T-cell (primary cell): ENCODE results near the gene GPHN. TPM values are rescaled to one million over a fixed set of nuclear protein-coding genes. Genes with fewer than 3 reads are reported as not detected.
A peak's percentile ranks its signal among the peaks of the same experiment; 100 is the strongest.

ENCODE experiments used
- ATAC-seq, 4 experiments: fragments of 200-7000 bp in 3 of 4; fragments of 150-1000 bp in 1 of 4; cut with Tn5 transposase; replicated peaks in 1 of 4; 1 replicate in 3 of 4; 2 replicates in 1 of 4; pipeline ENCODE4 v1.10.0; 2021; ENCODE audit warnings: moderate library complexity in 3 of 4, mild to moderate bottlenecking in 2 of 4, moderate number of reproducible peaks in 1 of 4
- CTCF ChIA-PET, 2 donors: fragments of 300-600 bp; sonication (Branson Sonifier 250); formaldehyde crosslinking; loops; one replicate each; lab custom pipeline; 2022; ENCODE audit warnings: antibody characterized with exemption in 2 of 2; lab: Charles Lee
- POLR2A ChIA-PET, 2 donors: fragments of 300-600 bp; sonication (Branson Sonifier 250); formaldehyde crosslinking; loops; one replicate each; lab custom pipeline; 2022; ENCODE audit warnings: antibody characterized with exemption in 2 of 2; lab: Charles Lee
- DNase-seq, 35 experiments: peaks; one replicate each; pipeline versions ENCODE4 v3.0.0 to v3.0.0-alpha.2; 2013 to 2023
- H3K27ac ChIP-seq: one replicate; pipeline ENCODE4 v1.5.1; 2013; ENCODE audit warnings: low read length
- H3K27me3 ChIP-seq, 2 experiments: replicated peaks in 1 of 2; 1 replicate in 1 of 2; 2 replicates in 1 of 2; pipeline versions ENCODE4 v1.6.1 to v1.7.0; 2013; ENCODE audit warnings: low read length in 1 of 2, mixed read lengths in 1 of 2; ENCODE audit not compliant: control insufficient read depth in 2 of 2, insufficient read depth in 2 of 2; ENCODE audit errors: extremely low read depth in 1 of 2
- H3K36me3 ChIP-seq, 2 donors: 1 replicate in 1 of 2; 2 replicates in 1 of 2; pipeline versions ENCODE4 v1.6.1 to v1.7.0; 2013; ENCODE audit warnings: low read length in 1 of 2; ENCODE audit not compliant: control insufficient read depth in 2 of 2, insufficient read depth in 1 of 2; ENCODE audit errors: extremely low read depth in 1 of 2
- H3K4me1 ChIP-seq, 2 experiments: 1 replicate in 1 of 2; 2 replicates in 1 of 2; pipeline versions ENCODE4 v1.6.1 to v1.7.0; 2013; ENCODE audit warnings: low read length in 2 of 2, mixed read lengths in 1 of 2; ENCODE audit not compliant: insufficient read depth in 2 of 2, control insufficient read depth in 1 of 2; ENCODE audit errors: extremely low read depth in 1 of 2
- H3K4me3 ChIP-seq, 2 donors: 1 replicate in 1 of 2; 2 replicates in 1 of 2; pipeline versions ENCODE4 v1.5.1 to v1.7.0; 2013; ENCODE audit warnings: mild to moderate bottlenecking in 2 of 2, low read length in 1 of 2, moderate library complexity in 1 of 2; ENCODE audit not compliant: control insufficient read depth in 1 of 2; ENCODE audit errors: extremely low read depth in 1 of 2
- H3K9me3 ChIP-seq: 2 replicates; pipeline ENCODE4 v1.7.0; 2013
- H3K27ac Mint-ChIP-seq, 2 donors: one replicate each; pipeline ENCODE4 v1.8.0; 2020 to 2021; ENCODE audit warnings: mild to moderate bottlenecking in 2 of 2, mixed read lengths in 2 of 2
- H3K27me3 Mint-ChIP-seq, 2 donors: one replicate each; pipeline ENCODE4 v1.8.0; 2021 to 2022; ENCODE audit warnings: mixed read lengths in 2 of 2
- H3K36me3 Mint-ChIP-seq: one replicate; pipeline ENCODE4 v1.8.0; 2021; ENCODE audit warnings: mixed read lengths
- H3K4me1 Mint-ChIP-seq, 3 donors: one replicate each; pipeline ENCODE4 v1.8.0; 2020 to 2022; ENCODE audit warnings: mixed read lengths in 3 of 3, mild to moderate bottlenecking in 1 of 3
- H3K4me3 Mint-ChIP-seq, 3 donors: one replicate each; pipeline ENCODE4 v1.8.0; 2020 to 2022; ENCODE audit warnings: mild to moderate bottlenecking in 3 of 3, mixed read lengths in 3 of 3, moderate library complexity in 3 of 3
- H3K9me3 Mint-ChIP-seq, 3 donors: one replicate each; pipeline ENCODE4 v1.8.0; 2020 to 2022; ENCODE audit warnings: mixed read lengths in 3 of 3
- WGBS: methylation state at CpG from one replicate; pipeline ENCODE4 v1.1.5; 2013; ENCODE audit warnings: missing lambda C conversion rate; ENCODE audit not compliant: insufficient coverage; 5-methylcytosine and 5-hydroxymethylcytosine counted together
- total RNA-seq, 35 experiments: library from RNA in 6 of 35; stranded (reverse) in 6 of 35; fragments of 120-200 nt in 1 of 35; gene quantifications; one replicate each; pipeline versions ENCODE4 v1.2.1 to v1.2.4 and lab custom pipeline; 2013 to 2026

Gene GPHN
- total RNA-seq, 5 donors from 2014 or later (not counting 1 experiment from before 2014, with no cell fraction given): 13.9 to 21.1 (median 14.4) TPM

DNA sequence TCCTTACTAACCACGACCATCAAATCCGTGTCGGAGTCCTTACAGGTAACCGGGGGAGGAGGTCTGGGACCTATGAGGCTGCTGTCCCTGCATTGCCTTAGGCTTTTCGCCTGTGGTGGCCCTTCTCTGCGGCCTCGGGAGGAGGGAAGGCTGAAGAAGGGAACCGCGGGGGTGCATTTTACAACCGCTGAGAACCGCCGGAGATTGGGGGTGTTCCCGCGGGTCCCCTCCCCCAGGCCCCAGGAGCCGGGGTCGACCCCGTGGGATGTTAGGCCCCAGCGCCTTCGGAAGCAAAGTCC is 549 bp downstream of the GPHN start:
- peak overlapping the region; percentile 89 to 97 (median 97) for H3K4me3 Mint-ChIP-seq
- peaks cover 0 to 2% of the 10 kb centered on the region in 2 donors for H3K27me3 Mint-ChIP-seq
- no peaks in the 10 kb centered on the region for H3K9me3 ChIP-seq
- ChIA-PET POLR2A (interaction anchor here (0.5 to 0.6 kb wide), 3 partner anchors 49 to 851 kb away, joined by 3 to 10 read pairs (median 3); partner anchors contain the start of gene ATP6V1D (in 1 of the 2)), CTCF (interaction anchor here in 1 of 2 donors (0.6 to 1.9 kb wide), 3 partner anchors 11 to 851 kb away, joined by 3 to 10 read pairs (median 8); partner anchors contain the start of genes ATP6V1D and EIF2S1)
- H3K4me1 ChIP-seq: peaks cover 3 to 26% of the 10 kb centered on the region in 2 experiments
- H3K36me3 Mint-ChIP-seq: no peaks in the 10 kb centered on the region
- 0% methylated on average over 13 of the region's 19 CpGs for WGBS
- H3K36me3 ChIP-seq: no peaks in the 10 kb centered on the region
- peak overlapping the region; percentile 71 for H3K27ac ChIP-seq
- H3K27ac Mint-ChIP-seq: peak overlapping the region; percentile 84 to 94
- DNase-seq: no peak
- ATAC-seq: no peak
- peak overlapping the region; percentile 80 to 97 for H3K4me3 ChIP-seq
- H3K9me3 Mint-ChIP-seq: no peaks in the 10 kb centered on the region
- H3K27me3 ChIP-seq: peaks cover 0 to 8% of the 10 kb centered on the region in 2 experiments
- peaks cover 44 to 46% (median 45%) of the 10 kb centered on the region in 3 donors for H3K4me1 Mint-ChIP-seq

GRCh38 chr14:66508846-66509621 is 1.1 kb downstream of the GPHN start:
- H3K27me3 ChIP-seq: peaks cover 0 to 8% of the 10 kb centered on the region in 2 experiments
- H3K4me1 Mint-ChIP-seq: peaks cover 45 to 47% (median 45%) of the 10 kb centered on the region in 3 donors
- peaks cover 0 to 2% of the 10 kb centered on the region in 2 donors for H3K27me3 Mint-ChIP-seq
- H3K9me3 Mint-ChIP-seq: no peaks in the 10 kb centered on the region
- DNase-seq: peak in 26 of 35 experiments; percentile 9 to 60 (median 20)
- ATAC-seq: peak in 3 of 4 experiments; percentile 16 to 20 (median 17)
- WGBS: 2% methylated on average over 44 of the region's 57 CpGs
- POLR2A ChIA-PET: interaction anchor here (0.6 kb wide), 2 partner anchors 50 to 493 kb away, joined by 3 to 10 read pairs; no protein-coding TSS in a partner anchor
- H3K36me3 ChIP-seq: no peaks in the 10 kb centered on the region
- H3K27ac ChIP-seq: no peak overlapping the region
- CTCF ChIA-PET: interaction anchor here in 1 of 2 donors (0.6 kb wide), 1 partner anchor 95 kb away, joined by 8 read pairs; no protein-coding TSS in a partner anchor
- no peaks in the 10 kb centered on the region for H3K9me3 ChIP-seq
- H3K4me1 ChIP-seq: peaks cover 3 to 26% of the 10 kb centered on the region in 2 experiments
- H3K4me3 Mint-ChIP-seq: peak overlapping the region; percentile 85 to 97 (median 89)
- H3K4me3 ChIP-seq: peak overlapping the region; percentile 80 to 97
- H3K36me3 Mint-ChIP-seq: no peaks in the 10 kb centered on the region
- H3K27ac Mint-ChIP-seq: peak overlapping the region; percentile 13 to 61

DNA sequence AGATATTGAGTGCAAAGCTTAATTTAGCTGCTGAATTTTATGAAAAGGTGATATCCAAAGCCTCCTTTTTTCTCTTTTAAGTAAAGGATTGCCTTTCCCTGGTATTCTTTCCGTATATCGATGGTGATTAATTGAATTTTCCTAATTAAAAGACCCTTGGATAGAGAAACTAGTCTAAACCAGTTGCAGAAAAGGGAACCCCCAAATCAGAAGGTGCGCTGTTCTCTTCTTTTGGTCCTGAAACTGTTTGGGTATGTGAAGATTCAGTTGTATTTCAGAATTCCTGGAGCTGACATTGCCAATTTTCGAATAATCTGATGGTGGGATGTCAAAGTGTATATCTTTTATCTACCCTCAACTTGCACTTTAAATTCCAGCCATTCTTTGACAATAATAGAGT is 1.9 kb downstream of the GPHN start:
- ChIA-PET POLR2A (no interaction called here), CTCF (interaction anchor here in 1 of 2 donors (1.6 kb wide), 1 partner anchor 13 kb away, joined by 5 read pairs; no protein-coding TSS in a partner anchor)
- Mint-ChIP-seq H3K27ac (peak overlapping the region in 1 of 2 donors; percentile 34), H3K4me1 (peaks cover 45 to 48% (median 47%) of the 10 kb centered on the region in 3 donors), H3K36me3 (no peaks in the 10 kb centered on the region), H3K9me3 (no peaks in the 10 kb centered on the region), H3K4me3 (peak overlapping the region; percentile 85 to 97 (median 89)), H3K27me3 (peaks cover 0 to 2% of the 10 kb centered on the region in 2 donors)
- ATAC-seq (no peak), DNase-seq (no peak)
- WGBS: no CpG with 5 or more reads among the region's 4 CpGs
- H3K4me3 ChIP-seq: no peak overlapping the region
- peaks cover 3 to 26% of the 10 kb centered on the region in 2 experiments for H3K4me1 ChIP-seq
- no peaks in the 10 kb centered on the region for H3K36me3 ChIP-seq
- no peak overlapping the region for H3K27ac ChIP-seq
- H3K27me3 ChIP-seq: peaks cover 0 to 8% of the 10 kb centered on the region in 2 experiments
- no peaks in the 10 kb centered on the region for H3K9me3 ChIP-seq

- DNase-seq (no peak), ATAC-seq (no peak)
- peaks cover 0 to 8% of the 10 kb centered on the region in 2 experiments for H3K27me3 ChIP-seq
- H3K9me3 Mint-ChIP-seq: no peaks in the 10 kb centered on the region
- no peaks in the 10 kb centered on the region for H3K9me3 ChIP-seq
- ChIA-PET CTCF (interaction anchor here in 1 of 2 donors (1.3 kb wide), 1 partner anchor 13 kb away, joined by 4 read pairs; no protein-coding TSS in a partner anchor), POLR2A (no interaction called here)
- no CpG with 5 or more reads among the region's 1 CpG for WGBS
- H3K4me3 ChIP-seq: no peak overlapping the region
- peaks cover 36 to 41% (median 38%) of the 10 kb centered on the region in 3 donors for H3K4me1 Mint-ChIP-seq
- H3K36me3 ChIP-seq: no peaks in the 10 kb centered on the region
- H3K4me3 Mint-ChIP-seq: no peak overlapping the region
- H3K27ac Mint-ChIP-seq: no peak overlapping the region
- H3K27me3 Mint-ChIP-seq: peaks cover 0 to 2% of the 10 kb centered on the region in 2 donors
- no peak overlapping the region for H3K27ac ChIP-seq
- no peaks in the 10 kb centered on the region for H3K36me3 Mint-ChIP-seq
- H3K4me1 ChIP-seq: peaks cover 3 to 21% of the 10 kb centered on the region in 2 experiments
Observed at GRCh38 chr14:66511849-66512248, 3.9 kb downstream of the GPHN start.

- CTCF ChIA-PET: no interaction called here
- POLR2A ChIA-PET: interaction anchor here in 1 of 2 donors (0.6 kb wide), 1 partner anchor 22 kb away, joined by 4 read pairs; no protein-coding TSS in a partner anchor
- Histone ChIP-seq H3K27me3 (peaks cover 0 to 2% of the 10 kb centered on the region in 2 experiments), H3K27ac (no peak overlapping the region), H3K4me3 (no peak overlapping the region), H3K9me3 (peaks cover 2% of the 10 kb centered on the region), H3K36me3 (no peaks in the 10 kb centered on the region), H3K4me1 (peaks cover 3 to 5% of the 10 kb centered on the region in 2 experiments)
- WGBS: 80% methylated on average over 1 of the region's 2 CpGs
- H3K36me3 Mint-ChIP-seq: peaks cover 4% of the 10 kb centered on the region
- H3K27ac Mint-ChIP-seq: no peak overlapping the region
- DNase-seq (no peak), ATAC-seq (no peak)
- peaks cover 0 to 5% (median 0%) of the 10 kb centered on the region in 3 donors for H3K9me3 Mint-ChIP-seq
- peaks cover 28 to 34% (median 32%) of the 10 kb centered on the region in 3 donors for H3K4me1 Mint-ChIP-seq
- H3K4me3 Mint-ChIP-seq: no peak overlapping the region
- peaks cover 0 to 2% of the 10 kb centered on the region in 2 donors for H3K27me3 Mint-ChIP-seq
Observed at GRCh38 chr14:66514213-66514612, 6.3 kb downstream of the GPHN start.

DNA sequence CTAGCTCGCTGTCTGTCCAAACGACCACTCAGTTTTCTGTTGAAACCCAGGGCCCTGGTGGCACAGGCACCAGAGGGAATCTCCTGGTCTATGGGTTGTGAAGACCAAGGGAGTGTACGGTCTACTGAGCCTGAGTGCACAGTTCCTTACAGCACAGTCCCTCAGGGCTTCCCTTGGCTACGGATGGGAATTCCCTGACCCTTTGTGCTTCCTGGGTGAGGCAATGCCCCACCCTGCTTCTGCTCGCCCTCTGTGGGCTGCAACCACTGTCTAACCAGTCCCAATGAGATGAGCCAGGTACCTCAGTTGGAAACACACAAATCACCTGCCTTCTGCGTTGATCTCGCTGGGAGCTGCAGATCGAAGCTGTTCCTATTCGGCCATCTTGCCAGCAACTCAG is 22.6 kb downstream of the GPHN start:
- no peak overlapping the region for H3K4me3 ChIP-seq
- CTCF ChIA-PET: no interaction called here
- no peak overlapping the region for H3K4me3 Mint-ChIP-seq
- H3K9me3 Mint-ChIP-seq: peaks cover 0 to 6% (median 4%) of the 10 kb centered on the region in 3 donors
- H3K27me3 Mint-ChIP-seq: no peaks in the 10 kb centered on the region
- POLR2A ChIA-PET: no interaction called here
- WGBS: 80% methylated on average over 3 of the region's 9 CpGs
- DNase-seq: no peak
- H3K4me1 Mint-ChIP-seq: peaks cover 18 to 36% (median 23%) of the 10 kb centered on the region in 3 donors
- ATAC-seq: no peak
- peaks cover 2% of the 10 kb centered on the region for H3K36me3 Mint-ChIP-seq
- H3K36me3 ChIP-seq: no peaks in the 10 kb centered on the region
- H3K9me3 ChIP-seq: no peaks in the 10 kb centered on the region
- H3K27ac ChIP-seq: no peak overlapping the region
- H3K4me1 ChIP-seq: peaks cover 0 to 3% of the 10 kb centered on the region in 2 experiments
- H3K27ac Mint-ChIP-seq: no peak overlapping the region
- H3K27me3 ChIP-seq: no peaks in the 10 kb centered on the region
